ENCODE measurements around the gene SCGN.

Gene SCGN

GRCh38 chr6:25652007-25652515, at the start of gene SCGN:
TSS of gene SCGN (plus strand) at chr6:25652215. CDS start at chr6:25652404, 189 bp downstream.
- peak; percentile 46 for DNase-seq

GRCh38 chr6:25602674-25602982, 49.4 kb upstream of the SCGN start:
- no peak for DNase-seq

GRCh38 chr6:25603251-25603650, 48.8 kb upstream of the SCGN start:
- no peak for DNase-seq

- DNase-seq = no peak
Measured at GRCh38 chr6:25606151-25606550, 45.9 kb upstream of the SCGN start.

GRCh38 chr6:25608558-25609174, 43.3 kb upstream of the SCGN start:
- DNase-seq = no peak

- DNase-seq = no peak
Measured at GRCh38 chr6:25612666-25613065, 39.3 kb upstream of the SCGN start.

GRCh38 chr6:25613415-25613814, 38.6 kb upstream of the SCGN start:
- no peak for DNase-seq

GRCh38 chr6:25614052-25614451, 38.0 kb upstream of the SCGN start:
- no peak for DNase-seq

- DNase-seq = no peak
Measured at GRCh38 chr6:25615471-25615870, 36.5 kb upstream of the SCGN start.

GRCh38 chr6:25617997-25618396, 34.0 kb upstream of the SCGN start:
- DNase-seq = no peak

GRCh38 chr6:25619217-25619616, 32.8 kb upstream of the SCGN start:
- no peak for DNase-seq

GRCh38 chr6:25620391-25620790, 31.6 kb upstream of the SCGN start:
- no peak for DNase-seq

- no peak for DNase-seq
Measured at GRCh38 chr6:25623065-25623464, 28.9 kb upstream of the SCGN start.

GRCh38 chr6:25623879-25624278, 28.1 kb upstream of the SCGN start:
- no peak for DNase-seq

GRCh38 chr6:25627001-25627400, 25.0 kb upstream of the SCGN start:
- DNase-seq = no peak

- DNase-seq = no peak
Measured at GRCh38 chr6:25628471-25629197, 23.4 kb upstream of the SCGN start.

- no peak for DNase-seq
Measured at GRCh38 chr6:25629198-25629576, 22.8 kb upstream of the SCGN start.

- peak; percentile 76 for DNase-seq
Measured at GRCh38 chr6:25630508-25631278, 21.3 kb upstream of the SCGN start.

GRCh38 chr6:25635886-25636317, 16.1 kb upstream of the SCGN start:
- DNase-seq = no peak

- no peak for DNase-seq
Measured at GRCh38 chr6:25637211-25637610, 14.8 kb upstream of the SCGN start.

GRCh38 chr6:25637960-25638434, 14.0 kb upstream of the SCGN start:
- DNase-seq = peak; percentile 94

- DNase-seq = no peak
Measured at GRCh38 chr6:25639653-25640052, 12.4 kb upstream of the SCGN start.

- DNase-seq = no peak
Measured at GRCh38 chr6:25640446-25640845, 11.6 kb upstream of the SCGN start.

- DNase-seq = no peak
Measured at GRCh38 chr6:25640891-25641290, 11.1 kb upstream of the SCGN start.
